GM12878 (cell line): Measurements from ENCODE around the gene SAP25.

Experiments
- CHD2 ChIP-seq: IDR thresholded peaks from 2 replicates; pipeline ENCODE4 v1.6.1; 2011; ENCODE audit warnings: low read depth, low read length, improper control_type of control experiment, borderline replicate concordance
- EGR1 ChIP-seq, 2 experiments: IDR thresholded peaks; 1 replicate in 1 of 2; 2 replicates in 1 of 2; pipeline ENCODE4 v1.6.1; 2011 to 2012; ENCODE audit warnings: low read depth in 2 of 2, low read length in 2 of 2, borderline replicate concordance in 1 of 2, mild to moderate bottlenecking in 1 of 2, moderate library complexity in 1 of 2
- EP300 ChIP-seq, 2 experiments: fragments of 150-350 bp in 1 of 2; IDR thresholded peaks; 2 replicates each; pipeline ENCODE4 v1.6.1; 2011 to 2012; ENCODE audit warnings: low read depth in 2 of 2, low read length in 2 of 2, borderline replicate concordance in 1 of 2, improper control_type of control experiment in 1 of 2, inconsistent platforms in 1 of 2; ENCODE audit not compliant: control insufficient read depth in 1 of 2
- MXI1 ChIP-seq: fragments of 150-350 bp; IDR thresholded peaks from 2 replicates; pipeline ENCODE4 v1.6.1; 2011; ENCODE audit warnings: low read depth, mild to moderate bottlenecking, inconsistent platforms, low read length, improper control_type of control experiment
- PAX5 ChIP-seq: IDR thresholded peaks from 2 replicates; pipeline ENCODE4 v1.6.1; 2011; ENCODE audit warnings: low read depth, low read length, borderline replicate concordance
- RCOR1 ChIP-seq: conservative IDR thresholded peaks from 2 replicates; pipeline ENCODE4 v1.6.1; 2012; ENCODE audit warnings: low read depth, low read length, improper control_type of control experiment
- RFX5 ChIP-seq: IDR thresholded peaks from 2 replicates; pipeline ENCODE4 v1.6.1; 2011; ENCODE audit warnings: low read depth, low read length, improper control_type of control experiment
- SIN3A ChIP-seq: IDR thresholded peaks from 2 replicates; pipeline ENCODE4 v1.6.1; 2012; ENCODE audit warnings: low read depth, low read length, improper control_type of control experiment
- SRF ChIP-seq, 2 experiments: IDR thresholded peaks; 2 replicates each; pipeline ENCODE4 v1.6.1; 2011; ENCODE audit warnings: low read depth in 2 of 2, low read length in 2 of 2, mild to moderate bottlenecking in 1 of 2, moderate library complexity in 1 of 2
- TF ChIP-seq, protein P1 (sequence below), 3 experiments: IDR thresholded peaks in 2 of 3; conservative IDR thresholded peaks in 1 of 3; 2 replicates each; pipeline ENCODE4 v1.5.1; 2011; ENCODE audit warnings: low read depth in 3 of 3, low read length in 3 of 3, mild to moderate bottlenecking in 3 of 3, control low read depth in 2 of 3, moderate library complexity in 2 of 3, inconsistent platforms in 1 of 3, mixed read lengths in 1 of 3; ENCODE audit not compliant: control insufficient read depth in 2 of 3, insufficient read depth in 1 of 3; ENCODE audit errors: extremely low read depth in 1 of 3
- TF ChIP-seq, protein P2 (sequence below): fragments of 450-650 bp; formaldehyde crosslinking; IDR thresholded peaks from 2 replicates; pipeline ENCODE4 v1.4.0; 2022; ENCODE audit warnings: mild to moderate bottlenecking, moderate library complexity
- TF ChIP-seq, protein P3 (sequence below): IDR thresholded peaks from 2 replicates; pipeline ENCODE4 v1.6.1; 2012; ENCODE audit warnings: low read depth, low read length, improper control_type of control experiment

DNA sequence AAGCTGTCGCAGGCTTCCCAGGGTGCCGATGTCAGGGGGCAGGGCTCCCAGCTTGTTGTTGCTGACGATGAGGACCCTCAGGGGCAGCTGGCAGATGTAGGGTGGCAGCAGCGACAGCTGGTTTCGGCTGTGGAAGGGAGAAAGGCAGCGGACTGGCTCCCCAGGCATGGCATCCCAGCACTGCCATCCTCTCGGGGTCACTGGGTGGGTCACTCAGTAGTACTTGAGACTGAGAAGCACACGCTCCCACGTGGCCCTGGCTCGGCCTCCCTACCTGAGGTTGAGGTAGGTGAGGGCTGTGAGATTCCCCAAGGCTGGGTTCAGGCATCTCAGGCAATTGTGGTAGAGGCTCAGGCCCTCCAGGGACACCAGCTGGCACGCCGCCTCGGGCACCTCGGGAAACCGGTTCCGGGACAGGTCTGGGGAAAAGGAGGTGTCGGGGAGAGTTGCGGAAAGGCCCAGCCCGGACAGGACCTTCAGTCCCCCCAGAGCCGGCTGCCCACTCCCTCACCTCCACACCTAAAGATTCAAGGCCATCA is 8.4 kb upstream of the SAP25 start:
- TF ChIP-seq, protein P1, sequence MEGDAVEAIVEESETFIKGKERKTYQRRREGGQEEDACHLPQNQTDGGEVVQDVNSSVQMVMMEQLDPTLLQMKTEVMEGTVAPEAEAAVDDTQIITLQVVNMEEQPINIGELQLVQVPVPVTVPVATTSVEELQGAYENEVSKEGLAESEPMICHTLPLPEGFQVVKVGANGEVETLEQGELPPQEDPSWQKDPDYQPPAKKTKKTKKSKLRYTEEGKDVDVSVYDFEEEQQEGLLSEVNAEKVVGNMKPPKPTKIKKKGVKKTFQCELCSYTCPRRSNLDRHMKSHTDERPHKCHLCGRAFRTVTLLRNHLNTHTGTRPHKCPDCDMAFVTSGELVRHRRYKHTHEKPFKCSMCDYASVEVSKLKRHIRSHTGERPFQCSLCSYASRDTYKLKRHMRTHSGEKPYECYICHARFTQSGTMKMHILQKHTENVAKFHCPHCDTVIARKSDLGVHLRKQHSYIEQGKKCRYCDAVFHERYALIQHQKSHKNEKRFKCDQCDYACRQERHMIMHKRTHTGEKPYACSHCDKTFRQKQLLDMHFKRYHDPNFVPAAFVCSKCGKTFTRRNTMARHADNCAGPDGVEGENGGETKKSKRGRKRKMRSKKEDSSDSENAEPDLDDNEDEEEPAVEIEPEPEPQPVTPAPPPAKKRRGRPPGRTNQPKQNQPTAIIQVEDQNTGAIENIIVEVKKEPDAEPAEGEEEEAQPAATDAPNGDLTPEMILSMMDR (IDR thresholded peaks at IDR 0.05 in 2 of 3, conservative IDR thresholded peaks at IDR 0.05 in 1 of 3; ENCODE audit: control insufficient read depth in 2 of 3, extremely low read depth in 1 of 3, insufficient read depth in 1 of 3, low read depth in 3 of 3, low read length in 3 of 3), result no peak
- TF ChIP-seq EP300 (IDR thresholded peaks at IDR 0.05; ENCODE audit: borderline replicate concordance in 1 of 2, control insufficient read depth in 1 of 2, low read depth in 2 of 2, low read length in 2 of 2) (no peak), EGR1 (IDR thresholded peaks at IDR 0.05; ENCODE audit: borderline replicate concordance in 1 of 2, low read depth in 2 of 2, low read length in 2 of 2) (no peak), RFX5 (no peak), MXI1 (no peak), SIN3A (no peak), PAX5 (no peak), RCOR1 (no peak), CHD2 (no peak), SRF (IDR thresholded peaks at IDR 0.05; ENCODE audit: low read depth in 2 of 2, low read length in 2 of 2) (no peak)
- TF ChIP-seq, protein P2, sequence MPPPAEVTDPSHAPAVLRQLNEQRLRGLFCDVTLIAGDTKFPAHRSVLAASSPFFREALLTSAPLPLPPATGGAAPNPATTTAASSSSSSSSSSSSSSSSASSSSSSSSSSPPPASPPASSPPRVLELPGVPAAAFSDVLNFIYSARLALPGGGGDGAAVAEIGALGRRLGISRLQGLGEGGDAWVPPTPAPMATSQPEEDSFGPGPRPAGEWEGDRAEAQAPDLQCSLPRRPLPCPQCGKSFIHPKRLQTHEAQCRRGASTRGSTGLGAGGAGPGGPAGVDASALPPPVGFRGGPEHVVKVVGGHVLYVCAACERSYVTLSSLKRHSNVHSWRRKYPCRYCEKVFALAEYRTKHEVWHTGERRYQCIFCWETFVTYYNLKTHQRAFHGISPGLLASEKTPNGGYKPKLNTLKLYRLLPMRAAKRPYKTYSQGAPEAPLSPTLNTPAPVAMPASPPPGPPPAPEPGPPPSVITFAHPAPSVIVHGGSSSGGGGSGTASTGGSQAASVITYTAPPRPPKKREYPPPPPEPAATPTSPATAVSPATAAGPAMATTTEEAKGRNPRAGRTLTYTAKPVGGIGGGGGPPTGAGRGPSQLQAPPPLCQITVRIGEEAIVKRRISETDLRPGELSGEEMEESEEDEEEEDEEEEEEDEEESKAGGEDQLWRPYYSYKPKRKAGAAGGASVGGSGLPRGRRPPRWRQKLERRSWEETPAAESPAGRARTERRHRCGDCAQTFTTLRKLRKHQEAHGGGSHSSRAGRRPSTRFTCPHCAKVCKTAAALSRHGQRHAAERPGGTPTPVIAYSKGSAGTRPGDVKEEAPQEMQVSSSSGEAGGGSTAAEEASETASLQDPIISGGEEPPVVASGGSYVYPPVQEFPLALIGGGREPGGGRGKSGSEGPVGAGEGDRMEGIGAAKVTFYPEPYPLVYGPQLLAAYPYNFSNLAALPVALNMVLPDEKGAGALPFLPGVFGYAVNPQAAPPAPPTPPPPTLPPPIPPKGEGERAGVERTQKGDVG (CRISPR knock-in tag), result no peak
- TF ChIP-seq, protein P3, sequence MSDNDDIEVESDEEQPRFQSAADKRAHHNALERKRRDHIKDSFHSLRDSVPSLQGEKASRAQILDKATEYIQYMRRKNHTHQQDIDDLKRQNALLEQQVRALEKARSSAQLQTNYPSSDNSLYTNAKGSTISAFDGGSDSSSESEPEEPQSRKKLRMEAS, result no peak
